Ectodermal cell (in vitro differentiated cells): Measurements from ENCODE around the gene SLC24A5.

Experiments used
- H3K27ac ChIP-seq: 2 replicates; pipeline ENCODE4 v1.7.0; 2013; ENCODE audit warnings: mild to moderate bottlenecking, low read depth, low read length; ENCODE audit not compliant: insufficient read depth, poor library complexity, severe bottlenecking
- H3K27me3 ChIP-seq: 2 replicates; pipeline ENCODE4 v1.7.0; 2013; ENCODE audit warnings: mild to moderate bottlenecking, low read length; ENCODE audit not compliant: insufficient read depth, control insufficient read depth, poor library complexity, severe bottlenecking
- H3K36me3 ChIP-seq: one replicate; pipeline ENCODE4 v1.7.0; 2013; ENCODE audit warnings: low read length; ENCODE audit not compliant: control insufficient read depth, insufficient read depth
- H3K4me1 ChIP-seq: one replicate; pipeline ENCODE4 v1.7.0; 2013; ENCODE audit warnings: low read length; ENCODE audit not compliant: control insufficient read depth, insufficient read depth
- H3K4me3 ChIP-seq: 2 replicates; pipeline ENCODE4 v1.7.0; 2013; ENCODE audit warnings: low read depth, low read length, control low read depth; ENCODE audit not compliant: insufficient read depth
- H3K9me3 ChIP-seq: 2 replicates; pipeline ENCODE4 v1.7.0; 2013; ENCODE audit warnings: mild to moderate bottlenecking, low read length, moderate library complexity; ENCODE audit not compliant: control insufficient read depth
- WGBS, 2 experiments: methylation state at CpG; one replicate each; pipeline ENCODE4 v1.1.7; 2013; ENCODE audit warnings: missing lambda C conversion rate in 2 of 2; 5-methylcytosine and 5-hydroxymethylcytosine counted together

Gene SLC24A5

DNA sequence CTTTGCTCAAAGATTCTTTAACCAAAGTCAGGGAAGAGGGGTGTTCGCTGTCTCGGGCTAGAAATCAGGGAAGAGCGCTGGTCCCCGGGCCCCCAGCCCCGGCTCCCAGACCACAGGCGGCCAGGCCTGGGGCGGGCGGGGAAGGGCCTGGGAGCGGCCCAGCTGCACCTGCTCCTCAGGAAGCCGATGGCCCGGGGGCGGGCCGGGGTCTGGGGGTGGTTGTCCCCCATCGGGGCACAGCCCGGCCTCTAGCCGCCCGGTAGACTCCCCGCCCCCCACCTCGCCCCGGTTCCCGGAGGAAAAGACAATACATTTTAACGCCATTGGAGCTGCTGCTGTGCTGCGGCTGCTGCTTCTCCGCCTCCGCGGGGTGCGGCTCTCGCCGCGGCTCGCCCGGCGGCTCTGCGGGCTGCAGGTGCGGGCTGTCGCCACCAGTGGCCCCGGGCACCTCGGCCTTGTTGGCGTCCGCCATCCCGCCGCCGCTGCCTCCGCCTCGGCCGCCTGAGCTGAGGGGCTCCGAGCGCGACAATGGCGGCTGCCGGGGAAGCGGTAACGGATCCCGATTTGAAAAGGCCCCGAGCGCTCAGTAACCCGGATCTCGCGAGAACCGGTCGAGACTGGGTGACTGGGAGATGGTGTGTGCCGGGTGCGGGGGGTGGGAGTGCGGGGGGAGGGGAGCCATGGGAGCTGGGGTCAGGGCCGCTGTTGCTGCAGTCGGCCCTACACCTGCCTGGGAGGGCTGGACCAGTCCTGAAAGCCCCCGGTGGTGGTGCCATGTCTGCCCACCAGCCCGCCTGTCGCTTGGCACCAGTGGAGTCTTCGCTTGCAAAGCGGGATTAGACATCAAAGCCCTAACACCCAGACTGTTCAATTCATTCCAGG is 57.2 kb downstream of the SLC24A5 start, which contains the start of gene MYEF2:
Gene MYEF2, minus strand, starts transcription at position 530 of the 882 bp plus-strand sequence. Its CDS starts 58 bp downstream, at position 472.
- H3K4me3 ChIP-seq: peak within 1 kb of the TSS; percentile 57
- no peaks in the 10 kb centered on the region for H3K36me3 ChIP-seq
- 1% methylated on average over 71 of the region's 71 CpGs for WGBS, 2 experiments
- H3K9me3 ChIP-seq: no peaks in the 10 kb centered on the region
- H3K27me3 ChIP-seq: no peaks in the 10 kb centered on the region
- H3K4me1 ChIP-seq: peaks cover 12% of the 10 kb centered on the region
- H3K27ac ChIP-seq: peak within 1 kb of the TSS; percentile 82

DNA sequence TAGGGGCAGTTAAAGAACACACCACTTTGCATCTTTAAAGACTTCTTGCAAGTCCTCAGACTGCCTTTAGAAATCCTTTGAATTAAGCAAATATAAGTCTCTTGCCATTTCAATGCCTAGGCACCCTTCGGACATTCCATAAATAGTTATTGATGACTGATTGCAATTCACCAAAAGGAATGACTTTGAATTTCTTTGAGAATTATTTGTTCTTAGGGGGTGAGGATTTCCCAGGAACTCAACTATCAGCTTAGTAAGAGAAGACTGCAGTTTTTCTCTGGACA is 57.8 kb downstream of the SLC24A5 start:
- no peaks in the 10 kb centered on the region for H3K27me3 ChIP-seq
- WGBS, 2 experiments: 71 to 80% methylated on average over 1 of the region's 1 CpG
- peaks cover 12% of the 10 kb centered on the region for H3K4me1 ChIP-seq
- peak overlapping the region; percentile 57 for H3K4me3 ChIP-seq
- H3K9me3 ChIP-seq: no peaks in the 10 kb centered on the region
- no peaks in the 10 kb centered on the region for H3K36me3 ChIP-seq
- no peak overlapping the region for H3K27ac ChIP-seq

- no peaks in the 10 kb centered on the region for H3K27me3 ChIP-seq
- no peaks in the 10 kb centered on the region for H3K36me3 ChIP-seq
- no peaks in the 10 kb centered on the region for H3K9me3 ChIP-seq
- no peak overlapping the region for H3K4me3 ChIP-seq
- H3K4me1 ChIP-seq: no peaks in the 10 kb centered on the region
- 91 to 97% methylated on average over 2 of the region's 2 CpGs for WGBS, 2 experiments
- no peak overlapping the region for H3K27ac ChIP-seq
Observed at GRCh38 chr15:48182749-48183148, 62.0 kb downstream of the SLC24A5 start.

DNA sequence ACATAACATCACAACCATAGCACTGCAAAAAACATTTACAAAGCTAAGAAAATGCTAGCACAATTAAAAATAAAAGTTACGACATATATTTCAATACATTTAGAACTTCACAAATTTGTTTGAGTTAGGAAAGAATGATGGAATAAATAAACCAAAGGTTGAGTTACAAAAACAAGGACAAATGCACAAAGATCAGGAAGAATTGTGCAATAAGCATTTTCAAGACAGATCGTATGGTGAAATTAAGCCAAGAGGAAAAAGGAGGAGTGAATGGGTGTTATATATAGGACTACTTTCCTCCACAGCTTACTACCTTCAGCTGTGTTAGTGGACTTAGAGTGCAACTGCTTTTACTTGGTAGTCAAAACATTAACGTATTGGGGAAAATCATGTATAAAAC is 64.7 kb downstream of the SLC24A5 start:
- no peaks in the 10 kb centered on the region for H3K9me3 ChIP-seq
- H3K36me3 ChIP-seq: no peaks in the 10 kb centered on the region
- no peaks in the 10 kb centered on the region for H3K27me3 ChIP-seq
- 91 to 100% methylated on average over 1 to 2 of the region's 3 CpGs for WGBS, 2 experiments
- H3K27ac ChIP-seq: no peak overlapping the region
- no peak overlapping the region for H3K4me3 ChIP-seq
- no peaks in the 10 kb centered on the region for H3K4me1 ChIP-seq

DNA sequence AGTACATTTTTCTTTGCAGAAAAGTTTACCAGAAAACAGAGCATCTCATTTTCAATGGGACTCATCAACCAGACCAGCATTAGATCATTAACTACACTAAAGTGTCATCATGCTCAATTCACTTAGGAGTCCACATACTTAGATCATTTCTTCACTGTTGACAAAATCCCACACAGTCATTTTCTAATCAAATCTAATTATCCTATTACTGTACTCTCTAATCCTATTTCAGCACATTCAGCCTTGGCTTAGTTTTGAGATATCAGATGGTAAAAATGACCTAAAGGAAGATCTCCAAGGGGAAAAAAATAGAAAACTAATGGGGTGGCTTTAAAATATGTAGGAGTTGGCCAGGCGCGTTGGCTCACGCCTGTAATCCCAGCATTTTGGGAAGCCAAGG is 65.5 kb downstream of the SLC24A5 start:
- 91 to 97% methylated on average over 3 of the region's 3 CpGs for WGBS, 2 experiments
- no peak overlapping the region for H3K4me3 ChIP-seq
- H3K36me3 ChIP-seq: no peaks in the 10 kb centered on the region
- no peaks in the 10 kb centered on the region for H3K9me3 ChIP-seq
- H3K27me3 ChIP-seq: peaks cover 3% of the 10 kb centered on the region
- no peak overlapping the region for H3K27ac ChIP-seq
- no peaks in the 10 kb centered on the region for H3K4me1 ChIP-seq

DNA sequence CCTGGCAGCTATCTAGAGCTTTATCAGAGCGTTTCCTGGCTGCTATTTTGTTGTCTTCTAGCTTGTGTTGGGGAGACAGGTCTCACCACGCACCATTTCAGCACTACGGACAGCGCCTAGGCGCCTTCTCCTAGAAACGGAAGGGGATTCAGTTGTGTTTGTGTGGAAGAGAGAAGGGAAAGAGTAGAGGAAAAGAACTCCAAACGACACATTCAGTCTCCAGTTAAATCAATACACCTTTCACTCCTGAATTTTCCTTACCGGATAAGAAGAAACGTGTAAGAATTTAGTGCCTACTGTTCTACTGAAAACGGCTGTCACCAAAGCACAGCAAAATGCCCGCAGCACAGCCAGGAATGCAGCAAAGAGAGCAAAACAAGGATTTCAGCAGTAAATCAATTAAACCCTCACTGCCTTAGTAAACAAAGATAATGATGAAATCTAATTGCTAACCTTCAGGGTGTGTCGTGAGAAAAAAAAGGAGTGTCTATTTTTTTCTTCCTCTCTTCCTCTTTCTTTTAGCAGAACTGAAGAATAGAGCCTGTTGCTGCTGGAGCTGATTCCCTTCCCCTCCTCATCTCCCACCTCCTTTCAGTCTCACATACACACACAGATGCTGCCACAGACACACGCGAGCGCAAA is 70.3 kb downstream of the SLC24A5 start:
- H3K4me1 ChIP-seq: no peaks in the 10 kb centered on the region
- no peaks in the 10 kb centered on the region for H3K9me3 ChIP-seq
- H3K36me3 ChIP-seq: no peaks in the 10 kb centered on the region
- 7 to 8% methylated on average over 10 to 14 of the region's 15 CpGs for WGBS, 2 experiments
- peak overlapping the region; percentile 28 for H3K4me3 ChIP-seq
- no peak overlapping the region for H3K27ac ChIP-seq
- H3K27me3 ChIP-seq: peaks cover 21% of the 10 kb centered on the region

DNA sequence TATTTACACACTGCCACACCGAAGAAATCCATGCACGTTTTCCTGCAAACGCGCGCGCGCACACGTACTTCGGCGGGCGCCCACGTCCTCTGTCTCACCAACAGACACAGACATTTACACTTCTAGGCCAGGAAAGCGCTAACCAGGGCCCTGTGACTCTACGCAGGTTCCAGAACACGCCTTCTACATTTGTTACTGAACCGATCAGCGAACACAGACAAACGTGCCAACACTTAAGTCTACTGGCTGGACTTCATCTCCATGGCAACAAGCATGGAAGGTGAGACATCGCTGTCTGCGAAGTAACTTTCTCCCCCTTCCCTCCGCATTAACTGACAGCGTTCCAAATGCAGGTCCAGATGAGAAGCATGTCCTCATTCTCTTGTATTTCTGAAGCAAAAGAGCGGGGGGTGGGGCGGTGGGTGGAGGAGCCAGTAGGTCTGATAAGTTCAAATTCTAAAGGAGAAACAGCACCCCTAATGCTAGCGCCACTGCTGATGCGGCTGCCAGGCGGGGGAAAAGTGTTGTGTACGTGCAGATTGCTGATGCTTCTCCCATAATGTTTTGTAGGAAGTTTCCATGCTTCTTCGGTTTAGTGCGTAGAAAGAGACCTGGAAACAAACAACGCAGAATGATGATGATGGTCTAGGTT is 70.9 kb downstream of the SLC24A5 start, which contains the start of gene CTXN2:
Gene CTXN2, plus strand, starts transcription at position 92 of the 652 bp plus-strand sequence. CDS start 9,636 bp downstream, outside the sequence.
- Histone ChIP-seq H3K4me3 (peak within 1 kb of the TSS; percentile 28), H3K9me3 (no peaks in the 10 kb centered on the region), H3K27ac (no peak within 1 kb of the TSS), H3K27me3 (peaks cover 21% of the 10 kb centered on the region), H3K36me3 (no peaks in the 10 kb centered on the region), H3K4me1 (no peaks in the 10 kb centered on the region)
- WGBS, 2 experiments: 20% methylated on average over 31 of the region's 31 CpGs
